GM19397 (cell line): ENCODE measurements around the gene ERBIN.
"Not testable (repeated sequence)": the region's sequence is repeated elsewhere in the genome, so short reads cannot be mapped to it uniquely, and the experiment has no call there.

Source experiments
- ATAC-seq: cut with Tn5 transposase; IDR thresholded peaks from one replicate; pipeline ENCODE4 v1.9.1; 2021; ENCODE audit warnings: mild to moderate bottlenecking, moderate library complexity; ENCODE audit not compliant: unreplicated experiment

The ERBIN gene

GRCh38 chr5:66002415-66002814 lies 76.0 kb downstream of the ERBIN start:
- no peak for ATAC-seq

GRCh38 chr5:66004216-66004615 lies 77.8 kb downstream of the ERBIN start:
- no peak for ATAC-seq

GRCh38 chr5:66009277-66009676 lies 82.9 kb downstream of the ERBIN start:
- ATAC-seq: no peak

GRCh38 chr5:66010476-66010875 lies 84.1 kb downstream of the ERBIN start:
- ATAC-seq: no peak

GRCh38 chr5:66012271-66012670 lies 85.9 kb downstream of the ERBIN start:
- ATAC-seq: peak; percentile 60

GRCh38 chr5:66013397-66013796 lies 87.0 kb downstream of the ERBIN start:
- ATAC-seq: no peak

- no peak for ATAC-seq
These were observed 87.5 kb downstream of the ERBIN start for GRCh38 chr5:66013906-66014305.

- ATAC-seq: no peak
These were observed 89.0 kb downstream of the ERBIN start for GRCh38 chr5:66015196-66015960.

GRCh38 chr5:66021585-66021984 lies 95.2 kb downstream of the ERBIN start:
- ATAC-seq: no peak

GRCh38 chr5:66039296-66039695 lies 112.9 kb downstream of the ERBIN start:
- no peak for ATAC-seq

- no peak for ATAC-seq
These were observed 113.3 kb downstream of the ERBIN start for GRCh38 chr5:66039701-66040100.

GRCh38 chr5:66041627-66042026 lies 115.3 kb downstream of the ERBIN start:
- ATAC-seq: no peak

- ATAC-seq: no peak
These were observed 130.9 kb downstream of the ERBIN start for GRCh38 chr5:66057239-66057638.

- not testable (repeated sequence) for ATAC-seq
These were observed 134.9 kb downstream of the ERBIN start for GRCh38 chr5:66061320-66061719.

GRCh38 chr5:66063061-66063460 lies 136.7 kb downstream of the ERBIN start:
- ATAC-seq: not testable (repeated sequence)

GRCh38 chr5:66066826-66067225 lies 140.5 kb downstream of the ERBIN start:
- ATAC-seq: no peak

- ATAC-seq: no peak
These were observed 145.7 kb downstream of the ERBIN start for GRCh38 chr5:66072031-66072430.

GRCh38 chr5:66074901-66075300 lies 148.5 kb downstream of the ERBIN start:
- no peak for ATAC-seq

- no peak for ATAC-seq
These were observed 154.3 kb downstream of the ERBIN start for GRCh38 chr5:66080664-66081063.

- no peak for ATAC-seq
These were observed 163.0 kb downstream of the ERBIN start for GRCh38 chr5:66089384-66089783.

- no peak for ATAC-seq
These were observed 174.5 kb downstream of the ERBIN start for GRCh38 chr5:66100851-66101250.

GRCh38 chr5:66113160-66113559 lies 186.8 kb downstream of the ERBIN start:
- ATAC-seq: no peak

GRCh38 chr5:66118304-66118703 lies 191.9 kb downstream of the ERBIN start:
- ATAC-seq: no peak
